Fibroblast of lung (primary cell): ENCODE measurements around the gene IRGM. TPM values are rescaled to one million over a fixed set of nuclear protein-coding genes. Genes with fewer than 3 reads are reported as not detected.
"Not testable (repeated sequence)": the region's sequence is repeated elsewhere in the genome, so short reads cannot be mapped to it uniquely, and the experiment has no call there.

ENCODE experiments used
- DNase-seq, 2 donors: peaks; one replicate each; pipeline versions ENCODE4 v3.0.0 to v3.0.0-alpha.2; 2010; ENCODE audit warnings: low read depth in 2 of 2
- H2AFZ ChIP-seq: 2 replicates; pipeline ENCODE4 v1.5.1; 2012; ENCODE audit warnings: low read length, control low read depth, inconsistent platforms
- H3K27ac ChIP-seq: 2 replicates; pipeline ENCODE4 v1.5.1; 2011; ENCODE audit warnings: low read length, control low read depth; ENCODE audit not compliant: insufficient read depth
- H3K27me3 ChIP-seq: 2 replicates; pipeline ENCODE4 v1.5.1; 2011; ENCODE audit warnings: mild to moderate bottlenecking, low read length; ENCODE audit not compliant: control insufficient read depth, insufficient read depth
- H3K36me3 ChIP-seq: 2 replicates; pipeline ENCODE4 v1.5.1; 2011; ENCODE audit warnings: low read length; ENCODE audit not compliant: control insufficient read depth, insufficient read depth
- H3K4me1 ChIP-seq: 2 replicates; pipeline ENCODE4 v1.5.1; 2011; ENCODE audit warnings: low read length; ENCODE audit not compliant: control insufficient read depth, insufficient read depth; ENCODE audit errors: extremely low read depth
- H3K4me2 ChIP-seq: 2 replicates; pipeline ENCODE4 v1.5.1; 2011; ENCODE audit warnings: low read length, control low read depth; ENCODE audit not compliant: insufficient read depth; ENCODE audit errors: extremely low read depth
- H3K4me3 ChIP-seq, 4 experiments: fragments of 200-600 bp in 1 of 4; sonication (generic) in 1 of 4; replicated peaks in 1 of 4; 2 replicates each; pipeline ENCODE4 v1.5.1; 2011 to 2016; ENCODE audit warnings: low read length in 4 of 4, low read depth in 3 of 4, mild to moderate bottlenecking in 3 of 4, control low read depth in 2 of 4, inconsistent platforms in 1 of 4, mixed read lengths in 1 of 4; ENCODE audit not compliant: insufficient read depth in 1 of 4; ENCODE audit errors: control extremely low read depth in 1 of 4
- H3K79me2 ChIP-seq: 2 replicates; pipeline ENCODE4 v1.5.1; 2012; ENCODE audit warnings: mild to moderate bottlenecking, low read length, inconsistent platforms; ENCODE audit not compliant: control insufficient read depth, insufficient read depth
- H3K9ac ChIP-seq: 2 replicates; pipeline ENCODE4 v1.5.1; 2011; ENCODE audit warnings: mild to moderate bottlenecking, low read length, control low read depth; ENCODE audit not compliant: insufficient read depth
- H3K9me3 ChIP-seq: 2 replicates; pipeline ENCODE4 v1.5.1; 2012; ENCODE audit warnings: low read depth, low read length; ENCODE audit not compliant: control insufficient read depth, insufficient read depth
- H4K20me1 ChIP-seq: 2 replicates; pipeline ENCODE4 v1.5.1; 2011; ENCODE audit warnings: low read length; ENCODE audit not compliant: control insufficient read depth, insufficient read depth; ENCODE audit errors: extremely low read depth
- CTCF ChIP-seq, 2 donors: IDR thresholded peaks in 1 of 2; conservative IDR thresholded peaks in 1 of 2; 1 replicate in 1 of 2; 2 replicates in 1 of 2; pipeline ENCODE4 v1.5.1; 2011 to 2012; ENCODE audit warnings: low read length in 2 of 2, control low read depth in 1 of 2, inconsistent platforms in 1 of 2, low read depth in 1 of 2, mild to moderate bottlenecking in 1 of 2
- EZH2 ChIP-seq: IDR thresholded peaks from 2 replicates; pipeline ENCODE4 v1.5.1; 2012; ENCODE audit warnings: low read length, control low read depth, mild to moderate bottlenecking; ENCODE audit errors: missing control alignments
- polyA plus RNA-seq, 2 donors: library from polyadenylated mRNA; depleted of rRNA in 1 of 2; stranded (reverse) in 1 of 2; unstranded in 1 of 2; fragments of >200 nt; gene quantifications; 2 replicates each; pipeline ENCODE4 v1.2.1, GENCODE V29; 2011 to 2012; ENCODE audit warnings: missing spikeins in 1 of 2
- total RNA-seq: library from RNA; depleted of rRNA; stranded (reverse); fragments of >200 nt; gene quantifications from 2 replicates; pipeline ENCODE4 v1.2.1, GENCODE V29; 2014

IRGM gene
- total and polyA plus RNA-seq, 2 donors (not counting 1 experiment from before 2014, with no cell fraction given): 0.17 TPM

- TF ChIP-seq EZH2 (no peak), CTCF (conservative IDR thresholded peaks at IDR 0.05 in 1 of 2, IDR thresholded peaks at IDR 0.05 in 1 of 2; ENCODE audit: low read depth in 1 of 2, low read length in 2 of 2) (no peak)
- H4K20me1 ChIP-seq: no peaks in the 10 kb centered on the region
- H3K27ac ChIP-seq: no peak overlapping the region
- no peak overlapping the region for H3K4me3 ChIP-seq
- H3K4me1 ChIP-seq: no peaks in the 10 kb centered on the region
- no peak overlapping the region for H3K4me2 ChIP-seq
- no peaks in the 10 kb centered on the region for H3K27me3 ChIP-seq
- H3K9me3 ChIP-seq: no peaks in the 10 kb centered on the region
- H3K36me3 ChIP-seq: no peaks in the 10 kb centered on the region
- DNase-seq: no peak
- no peak overlapping the region for H2AFZ ChIP-seq
- no peaks in the 10 kb centered on the region for H3K79me2 ChIP-seq
- no peak overlapping the region for H3K9ac ChIP-seq
Measured at GRCh38 chr5:150851039-150851438, 4.7 kb downstream of the IRGM start.

- H3K4me2 ChIP-seq: no peak overlapping the region
- DNase-seq: no peak
- no peak overlapping the region for H2AFZ ChIP-seq
- no peak overlapping the region for H3K9ac ChIP-seq
- H3K36me3 ChIP-seq: no peaks in the 10 kb centered on the region
- H3K79me2 ChIP-seq: no peaks in the 10 kb centered on the region
- H3K9me3 ChIP-seq: no peaks in the 10 kb centered on the region
- no peak overlapping the region for H3K27ac ChIP-seq
- no peaks in the 10 kb centered on the region for H3K4me1 ChIP-seq
- TF ChIP-seq EZH2 (no peak), CTCF (conservative IDR thresholded peaks at IDR 0.05 in 1 of 2, IDR thresholded peaks at IDR 0.05 in 1 of 2; ENCODE audit: low read depth in 1 of 2, low read length in 2 of 2) (no peak)
- no peaks in the 10 kb centered on the region for H4K20me1 ChIP-seq
- no peak overlapping the region for H3K4me3 ChIP-seq
- no peaks in the 10 kb centered on the region for H3K27me3 ChIP-seq
Measured at GRCh38 chr5:150853561-150853960, 7.2 kb downstream of the IRGM start.

- H3K9ac ChIP-seq, H3K79me2 ChIP-seq, H2AFZ ChIP-seq, H3K36me3 ChIP-seq, H4K20me1 ChIP-seq, H3K27me3 ChIP-seq, DNase-seq, H3K4me1 ChIP-seq, H3K27ac ChIP-seq, H3K4me3 ChIP-seq, H3K9me3 ChIP-seq, H3K4me2 ChIP-seq: not testable (repeated sequence)
Measured at GRCh38 chr5:150856700-150857099, 10.4 kb downstream of the IRGM start.
